HG03095 (cell line): Measurements from ENCODE around the gene LDAF1.
"Not testable (repeated sequence)": the region's sequence is repeated elsewhere in the genome, so short reads cannot be mapped to it uniquely, and the experiment has no call there.

ENCODE experiments used
- ATAC-seq: cut with Tn5 transposase; IDR thresholded peaks from one replicate; pipeline ENCODE4 v1.9.1; 2021; ENCODE audit warnings: moderate library complexity; ENCODE audit not compliant: unreplicated experiment

The LDAF1 gene

DNA sequence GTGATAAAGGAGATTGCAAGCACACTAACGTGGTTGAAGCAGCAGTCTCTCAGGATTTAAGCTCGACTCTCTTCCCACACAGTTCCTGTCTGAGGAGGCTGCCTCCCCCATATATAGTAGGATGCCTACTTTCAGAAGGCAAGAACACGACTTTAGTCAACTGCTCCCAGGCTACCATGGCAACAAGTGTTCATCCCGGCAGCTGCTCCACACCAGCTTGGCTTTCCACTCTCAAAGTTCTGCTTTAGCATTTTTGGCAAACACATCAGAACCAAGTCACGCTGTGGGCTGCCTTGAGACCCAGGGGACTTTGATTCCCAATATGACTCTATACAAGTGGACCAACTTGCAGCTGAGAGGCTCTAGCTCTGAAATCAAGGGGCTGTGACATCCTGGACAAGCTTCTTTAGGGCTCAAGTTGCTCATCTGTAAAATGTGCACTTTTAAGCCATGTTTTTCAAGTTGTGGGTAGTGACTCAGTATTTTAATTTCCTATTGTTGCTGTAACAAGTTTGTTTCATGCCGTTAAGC lies 36.4 kb downstream of the LDAF1 start:
- ATAC-seq: no peak

DNA sequence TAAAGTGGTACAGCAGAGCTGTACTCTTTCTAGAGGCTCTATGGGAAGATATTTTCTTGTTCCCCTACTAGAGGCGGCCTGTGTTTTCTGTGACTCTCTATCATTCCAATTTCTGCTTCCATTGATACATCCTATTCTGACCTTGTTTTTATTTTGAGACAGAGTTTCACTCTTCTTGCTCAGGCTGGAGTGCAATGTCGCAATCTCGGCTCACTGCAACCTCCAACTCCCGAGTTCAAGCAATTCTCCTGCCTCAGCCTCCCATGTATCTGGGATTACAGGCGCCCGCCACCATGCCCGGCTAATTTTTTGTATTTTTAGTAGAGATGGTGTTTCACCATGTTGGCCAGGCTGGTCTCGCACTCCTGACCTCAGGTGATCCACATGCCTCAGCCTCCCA lies 36.9 kb downstream of the LDAF1 start:
- not testable (repeated sequence) for ATAC-seq

DNA sequence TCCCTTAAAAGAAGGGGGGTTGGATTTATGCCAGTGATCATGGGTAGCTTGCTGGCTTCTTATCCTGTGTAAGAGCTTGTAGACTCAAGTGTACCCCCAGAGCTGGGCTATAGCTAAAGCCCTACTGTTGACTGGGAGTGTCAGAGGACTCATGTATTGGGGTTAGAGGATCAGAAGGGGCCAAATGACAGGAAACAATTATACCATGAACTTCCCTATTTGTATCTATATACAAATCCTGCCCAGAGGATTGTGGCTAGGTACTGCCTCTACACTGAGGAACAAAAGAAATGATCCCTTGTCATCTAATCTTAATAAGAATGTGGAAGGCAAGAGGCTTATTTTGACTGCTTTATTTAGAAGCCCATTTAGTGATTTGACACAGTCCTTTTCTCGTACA lies 38.6 kb downstream of the LDAF1 start:
- no peak for ATAC-seq

DNA sequence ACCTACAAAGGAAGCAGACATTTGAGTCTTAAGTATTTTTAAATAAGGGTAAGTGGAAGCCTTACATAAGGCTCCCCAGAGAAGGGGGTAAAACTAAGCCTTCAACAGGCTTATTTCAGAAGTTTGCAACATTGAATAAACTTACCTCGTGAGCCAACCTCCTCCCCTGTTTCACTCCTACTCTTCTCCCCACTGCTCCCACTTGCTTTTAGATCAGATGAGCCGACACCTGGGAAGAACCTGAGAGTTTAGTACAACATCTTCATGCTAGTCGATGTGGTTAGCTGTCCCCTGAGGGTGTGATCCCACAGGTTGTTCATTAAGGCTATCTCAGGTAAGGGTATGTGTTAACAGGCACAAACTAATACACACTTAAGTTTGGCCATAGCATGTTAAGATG lies 39.1 kb downstream of the LDAF1 start:
- no peak for ATAC-seq

GRCh38 chr16:21199607-21200218 lies 41.2 kb downstream of the LDAF1 start:
- ATAC-seq: no peak

DNA sequence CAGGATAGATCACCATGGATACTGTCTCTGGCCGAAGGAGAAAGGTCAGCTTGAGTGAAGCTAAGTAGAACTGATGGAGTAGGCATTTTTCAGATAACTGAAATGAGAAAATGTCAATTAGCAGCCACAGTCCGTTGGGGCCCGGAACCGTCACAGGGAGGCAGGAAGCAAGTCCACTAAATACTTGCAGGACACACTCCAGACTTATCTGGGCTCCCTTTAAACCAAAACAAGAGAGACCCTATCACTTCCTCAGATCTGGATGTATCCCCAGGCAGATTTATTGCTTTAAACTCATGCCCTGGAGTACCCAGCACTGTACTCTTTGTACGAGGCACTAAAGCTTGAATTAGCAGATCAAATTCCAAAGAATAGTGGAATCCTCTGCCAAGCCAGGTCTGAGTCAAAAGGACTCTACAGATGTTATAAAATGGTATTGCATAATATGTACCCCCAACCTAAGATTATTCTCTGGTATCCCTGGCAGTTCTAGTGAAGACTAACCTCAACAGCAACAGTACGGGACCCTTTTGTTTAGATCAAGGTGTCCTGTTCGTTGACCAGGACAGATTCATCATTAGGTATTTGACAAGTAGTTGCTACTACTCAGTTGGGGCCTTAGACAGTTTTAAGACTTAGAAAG lies 44.8 kb downstream of the LDAF1 start:
- no peak for ATAC-seq

- ATAC-seq: no peak
These were observed 46.8 kb downstream of the LDAF1 start for GRCh38 chr16:21205303-21205702.

DNA sequence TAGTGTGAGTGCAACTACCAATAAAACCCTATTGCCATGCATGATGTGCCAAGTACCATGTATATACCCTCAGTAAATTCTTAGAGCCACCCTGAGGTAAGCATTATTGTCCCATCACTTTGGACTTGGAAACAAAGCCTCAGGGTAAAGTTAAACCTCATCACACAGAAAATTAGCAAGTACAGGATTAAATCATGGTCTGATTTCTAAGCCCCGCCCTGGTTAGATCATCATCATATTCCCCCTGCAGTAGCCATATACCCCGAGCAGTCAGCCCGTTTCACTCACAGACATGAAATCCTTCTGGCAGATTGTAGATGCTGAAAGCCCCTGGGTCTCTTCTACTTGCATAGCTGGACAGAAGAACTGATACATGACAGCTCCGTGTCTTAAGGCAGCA lies 48.1 kb downstream of the LDAF1 start:
- no peak for ATAC-seq

DNA sequence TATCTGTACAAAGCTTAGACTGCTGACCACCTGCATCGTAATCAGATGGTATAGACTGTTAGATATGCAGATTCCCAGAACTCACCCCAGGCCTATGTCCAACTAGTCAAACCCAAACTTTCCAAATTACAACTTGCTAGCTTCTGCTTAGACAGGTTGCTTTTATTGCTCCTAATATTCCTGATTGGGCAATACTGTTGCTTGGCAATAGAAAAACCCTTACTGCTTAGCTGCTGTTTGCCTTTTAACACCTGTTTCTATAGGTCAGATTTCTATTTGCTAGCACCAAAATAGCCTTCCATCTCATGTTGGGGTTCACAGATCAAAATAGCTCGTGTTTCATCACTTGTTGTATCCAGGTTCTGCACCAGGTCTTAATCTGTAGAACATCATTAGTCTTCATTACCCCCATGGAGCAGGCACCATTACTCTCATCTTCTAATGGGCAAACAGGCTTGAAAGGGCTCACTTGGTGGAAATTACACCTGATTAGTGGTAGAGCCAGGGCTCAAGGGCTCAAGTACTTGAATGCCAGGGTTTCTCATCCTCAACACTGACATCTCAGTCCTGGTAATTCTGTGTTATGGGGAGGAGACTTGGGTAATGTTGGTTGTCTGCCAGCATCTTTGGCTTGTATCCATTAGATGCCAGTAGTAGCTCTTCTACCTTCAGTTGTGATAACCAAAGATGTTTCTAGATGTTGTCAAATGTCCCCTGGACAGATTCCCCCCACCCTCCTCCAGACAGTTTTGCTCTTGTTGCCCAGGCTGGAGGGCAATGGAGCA lies 50.2 kb downstream of the LDAF1 start:
- ATAC-seq: no peak

DNA sequence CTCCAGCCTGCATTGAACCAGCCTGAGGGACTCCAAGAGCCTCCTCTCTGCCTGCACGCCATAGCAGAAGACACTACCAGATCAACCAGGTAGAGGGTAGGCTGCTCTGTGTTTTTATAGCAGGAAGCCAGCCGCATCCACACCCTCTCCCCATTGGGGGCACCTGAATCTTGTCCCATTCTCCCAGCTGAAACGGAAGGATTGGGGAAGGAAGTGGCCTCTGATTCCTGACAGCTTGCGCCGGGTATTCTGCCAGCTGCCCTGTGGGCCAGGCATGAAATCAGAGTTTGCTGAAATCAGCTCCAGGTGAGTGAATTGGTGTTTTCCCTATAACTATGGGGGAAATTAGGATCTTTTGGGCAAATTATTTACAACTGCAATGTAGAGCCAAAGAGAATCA lies 53.0 kb downstream of the LDAF1 start, which contains the start of gene ZP2:
Gene ZP2 (minus strand): TSS at position 89 of the 400 bp plus-strand sequence. CDS start 27 bp downstream, at position 62.
- no peak for ATAC-seq

GRCh38 chr16:21214086-21214485 lies 55.6 kb downstream of the LDAF1 start:
- no peak for ATAC-seq

GRCh38 chr16:21217121-21217520 lies 58.6 kb downstream of the LDAF1 start:
- no peak for ATAC-seq

- no peak for ATAC-seq
These were observed 59.7 kb downstream of the LDAF1 start for GRCh38 chr16:21218153-21218552.

GRCh38 chr16:21219551-21219950 lies 61.1 kb downstream of the LDAF1 start:
- no peak for ATAC-seq

GRCh38 chr16:21222495-21223337 lies 64.2 kb downstream of the LDAF1 start:
- no peak for ATAC-seq

GRCh38 chr16:21223787-21224186 lies 65.3 kb downstream of the LDAF1 start:
- no peak for ATAC-seq

DNA sequence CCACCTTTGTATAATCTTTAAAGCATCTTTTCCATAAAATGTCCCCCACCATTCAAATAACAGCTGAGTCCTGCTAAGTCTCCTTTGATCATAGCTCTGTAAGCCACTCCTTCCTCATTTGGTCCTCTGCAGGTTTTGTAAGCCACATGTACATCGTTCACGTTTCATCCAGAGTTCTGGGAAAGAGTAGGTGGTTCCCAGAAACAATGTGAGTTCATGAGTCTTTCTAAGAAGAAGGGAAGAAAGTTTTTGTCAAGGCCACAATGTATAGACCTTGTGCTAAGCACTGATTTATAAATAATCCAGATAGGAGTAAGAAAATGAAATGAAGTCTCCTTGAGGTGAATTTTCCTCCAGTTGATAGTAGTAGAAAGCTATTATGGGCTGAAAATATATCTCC lies 66.3 kb downstream of the LDAF1 start:
- ATAC-seq: no peak

DNA sequence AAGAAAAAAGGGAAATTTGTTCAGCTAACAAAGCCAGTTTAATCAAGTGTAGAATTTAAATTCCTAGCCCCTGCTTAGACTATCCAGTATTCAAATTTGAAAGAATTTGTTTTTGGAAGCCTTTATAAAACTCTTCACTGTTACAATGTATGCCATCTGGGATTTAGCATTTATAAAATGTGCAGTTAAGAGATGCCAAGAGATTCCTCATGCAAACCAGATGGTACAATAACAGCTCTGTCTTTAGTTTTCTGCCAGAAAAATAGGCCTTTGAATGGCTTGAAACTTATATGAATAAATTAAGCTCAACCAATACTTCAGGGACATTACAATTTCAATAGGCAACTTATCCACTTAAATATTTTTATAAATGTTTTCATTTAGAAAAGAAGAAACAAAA lies 68.3 kb downstream of the LDAF1 start:
- no peak for ATAC-seq

- no peak for ATAC-seq
These were observed 69.4 kb downstream of the LDAF1 start for GRCh38 chr16:21227866-21228265.

DNA sequence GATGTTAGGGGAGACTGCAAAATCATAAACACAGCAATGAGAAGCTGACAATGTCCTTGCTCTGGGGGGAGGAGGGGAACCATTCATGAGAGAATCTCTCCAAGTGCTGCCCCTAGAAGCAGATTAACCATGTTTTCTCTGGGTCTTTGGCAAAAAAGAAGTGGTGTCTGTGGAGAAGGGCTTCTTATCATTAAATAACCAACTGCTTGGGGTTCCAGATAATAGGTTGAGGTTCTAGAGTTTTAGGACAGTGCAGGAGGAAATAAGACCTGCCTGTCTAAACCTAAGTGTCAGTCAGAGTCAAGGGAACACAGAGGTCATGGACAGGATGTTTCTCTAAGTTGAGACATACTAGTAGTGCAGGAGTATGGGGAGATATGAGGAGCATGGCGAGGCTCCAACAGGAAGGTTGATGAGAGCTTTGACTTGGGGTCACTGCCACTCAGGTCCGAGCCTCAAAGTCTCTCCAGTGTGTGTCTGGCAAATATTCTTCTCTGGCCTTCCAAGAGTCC lies 69.9 kb downstream of the LDAF1 start:
- no peak for ATAC-seq
